Neural crest cell (in vitro differentiated cells): ENCODE data around the gene PRTFDC1. TPM values are rescaled to one million over a fixed set of nuclear protein-coding genes. Genes with fewer than 3 reads are reported as not detected.

ENCODE experiments used
- DNase-seq: peaks from one replicate; pipeline ENCODE4 v3.0.0; 2021; ENCODE audit warnings: low read depth, mixed read lengths, low spot score
- H3K27ac Mint-ChIP-seq: one replicate; pipeline ENCODE4 v1.8.0; 2021; ENCODE audit warnings: mild to moderate bottlenecking, mixed read lengths; ENCODE audit not compliant: unreplicated experiment
- H3K27me3 Mint-ChIP-seq: 2 replicates; pipeline ENCODE4 v1.8.0; 2021; ENCODE audit warnings: low read depth, mild to moderate bottlenecking, mixed read lengths
- H3K36me3 Mint-ChIP-seq: 2 replicates; pipeline ENCODE4 v1.8.0; 2021; ENCODE audit warnings: low read depth, mild to moderate bottlenecking, mixed read lengths
- H3K4me1 Mint-ChIP-seq: 2 replicates; pipeline ENCODE4 v1.8.0; 2021; ENCODE audit warnings: mixed read lengths
- H3K4me3 Mint-ChIP-seq: one replicate; pipeline ENCODE4 v1.8.0; 2021; ENCODE audit warnings: mild to moderate bottlenecking, mixed read lengths
- H3K9me3 Mint-ChIP-seq: 2 replicates; pipeline ENCODE4 v1.8.0; 2021; ENCODE audit warnings: mixed read lengths
- CTCF ChIP-seq: fragments of 200-600 bp; sonication (generic); conservative IDR thresholded peaks from 2 replicates; pipeline ENCODE4 v1.5.0; 2021; ENCODE audit warnings: antibody characterized with exemption, mild to moderate bottlenecking
- total RNA-seq: library from RNA; stranded (reverse); gene quantifications from 2 replicates; pipeline ENCODE4 v1.2.1, GENCODE V29; 2021

The PRTFDC1 gene
- total RNA-seq, 1 donor from 2014 or later: 26.7 TPM

DNA sequence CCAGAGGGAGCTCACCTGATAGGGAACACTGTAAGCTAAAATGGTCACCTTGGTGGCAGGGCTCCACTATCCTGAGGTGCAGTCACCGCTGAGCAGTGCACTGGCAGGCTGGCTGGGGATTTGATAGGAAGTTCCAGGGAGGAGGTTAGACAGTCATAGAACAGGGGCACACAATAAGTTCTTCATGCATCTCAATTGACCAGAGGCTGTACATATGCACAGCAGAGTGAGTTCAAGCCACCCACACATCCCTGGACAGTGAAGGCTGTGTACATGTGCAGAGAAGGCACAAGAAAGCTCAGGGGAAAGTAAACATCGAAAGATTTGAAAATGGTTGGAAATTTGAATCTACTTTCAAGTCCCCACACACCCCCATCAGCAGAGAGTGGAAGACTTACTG lies 13.9 kb downstream of the PRTFDC1 start:
- H3K9me3 Mint-ChIP-seq: no peaks in the 10 kb centered on the region
- H3K4me3 Mint-ChIP-seq: no peak overlapping the region
- no peaks in the 10 kb centered on the region for H3K27me3 Mint-ChIP-seq
- H3K4me1 Mint-ChIP-seq: peaks cover 9% of the 10 kb centered on the region
- peaks cover 18% of the 10 kb centered on the region for H3K36me3 Mint-ChIP-seq
- no peak for TF ChIP-seq CTCF
- H3K27ac Mint-ChIP-seq: peak overlapping the region; percentile 3
- no peak for DNase-seq

- peaks cover 5% of the 10 kb centered on the region for H3K4me1 Mint-ChIP-seq
- no peak for DNase-seq
- no peak for TF ChIP-seq CTCF
Measured at GRCh38 chr10:24938076-24938475, 14.3 kb downstream of the PRTFDC1 start.

GRCh38 chr10:24935504-24936292 lies 16.7 kb downstream of the PRTFDC1 start:
- Mint-ChIP-seq H3K27ac (no peak overlapping the region), H3K4me3 (no peak overlapping the region), H3K4me1 (peaks cover 4% of the 10 kb centered on the region), H3K9me3 (no peaks in the 10 kb centered on the region), H3K27me3 (no peaks in the 10 kb centered on the region), H3K36me3 (peaks cover 18% of the 10 kb centered on the region)
- DNase-seq: no peak
- TF ChIP-seq CTCF: no peak

More at GRCh38 chr10:24938076-24938475, 14.3 kb downstream of the PRTFDC1 start:
- no peaks in the 10 kb centered on the region for H3K27me3 Mint-ChIP-seq
- no peaks in the 10 kb centered on the region for H3K9me3 Mint-ChIP-seq
- H3K36me3 Mint-ChIP-seq: peaks cover 18% of the 10 kb centered on the region
- H3K4me3 Mint-ChIP-seq: no peak overlapping the region
- no peak overlapping the region for H3K27ac Mint-ChIP-seq

GRCh38 chr10:24931236-24931635 lies 21.2 kb downstream of the PRTFDC1 start:
- no peaks in the 10 kb centered on the region for H3K9me3 Mint-ChIP-seq
- no peaks in the 10 kb centered on the region for H3K27me3 Mint-ChIP-seq
- peaks cover 14% of the 10 kb centered on the region for H3K36me3 Mint-ChIP-seq
- H3K27ac Mint-ChIP-seq: no peak overlapping the region
- no peak for TF ChIP-seq CTCF
- H3K4me3 Mint-ChIP-seq: no peak overlapping the region
- no peak for DNase-seq
- peaks cover 12% of the 10 kb centered on the region for H3K4me1 Mint-ChIP-seq

DNA sequence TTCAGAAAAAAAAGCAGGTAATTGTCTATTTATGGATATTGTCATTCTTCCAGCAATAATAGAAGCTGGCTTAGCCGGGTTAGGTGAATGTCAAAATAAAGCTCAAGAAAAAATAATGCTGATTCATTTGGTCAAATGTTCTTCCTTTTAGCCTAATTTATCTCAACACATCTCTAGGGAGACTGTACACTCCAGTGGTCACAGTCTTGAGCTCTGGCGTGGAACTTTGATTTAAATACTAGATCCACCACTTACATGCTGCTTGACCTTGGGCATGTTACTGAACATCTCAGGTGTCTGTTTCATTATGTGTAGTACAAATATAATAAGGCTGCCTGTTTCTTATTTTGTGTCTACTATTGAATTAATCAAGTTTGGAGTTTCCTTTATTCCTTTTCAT lies 22.0 kb downstream of the PRTFDC1 start:
- peaks cover 12% of the 10 kb centered on the region for H3K4me1 Mint-ChIP-seq
- no peaks in the 10 kb centered on the region for H3K27me3 Mint-ChIP-seq
- DNase-seq: no peak
- H3K4me3 Mint-ChIP-seq: no peak overlapping the region
- H3K36me3 Mint-ChIP-seq: peaks cover 17% of the 10 kb centered on the region
- no peak overlapping the region for H3K27ac Mint-ChIP-seq
- H3K9me3 Mint-ChIP-seq: no peaks in the 10 kb centered on the region
- TF ChIP-seq CTCF: no peak
